Measurements from ENCODE around the gene NPM1.
"Not testable (repeated sequence)": the region's sequence is repeated elsewhere in the genome, so short reads cannot be mapped to it uniquely, and the experiment has no call there.

NPM1 gene, protein sequence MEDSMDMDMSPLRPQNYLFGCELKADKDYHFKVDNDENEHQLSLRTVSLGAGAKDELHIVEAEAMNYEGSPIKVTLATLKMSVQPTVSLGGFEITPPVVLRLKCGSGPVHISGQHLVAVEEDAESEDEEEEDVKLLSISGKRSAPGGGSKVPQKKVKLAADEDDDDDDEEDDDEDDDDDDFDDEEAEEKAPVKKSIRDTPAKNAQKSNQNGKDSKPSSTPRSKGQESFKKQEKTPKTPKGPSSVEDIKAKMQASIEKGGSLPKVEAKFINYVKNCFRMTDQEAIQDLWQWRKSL

DNA sequence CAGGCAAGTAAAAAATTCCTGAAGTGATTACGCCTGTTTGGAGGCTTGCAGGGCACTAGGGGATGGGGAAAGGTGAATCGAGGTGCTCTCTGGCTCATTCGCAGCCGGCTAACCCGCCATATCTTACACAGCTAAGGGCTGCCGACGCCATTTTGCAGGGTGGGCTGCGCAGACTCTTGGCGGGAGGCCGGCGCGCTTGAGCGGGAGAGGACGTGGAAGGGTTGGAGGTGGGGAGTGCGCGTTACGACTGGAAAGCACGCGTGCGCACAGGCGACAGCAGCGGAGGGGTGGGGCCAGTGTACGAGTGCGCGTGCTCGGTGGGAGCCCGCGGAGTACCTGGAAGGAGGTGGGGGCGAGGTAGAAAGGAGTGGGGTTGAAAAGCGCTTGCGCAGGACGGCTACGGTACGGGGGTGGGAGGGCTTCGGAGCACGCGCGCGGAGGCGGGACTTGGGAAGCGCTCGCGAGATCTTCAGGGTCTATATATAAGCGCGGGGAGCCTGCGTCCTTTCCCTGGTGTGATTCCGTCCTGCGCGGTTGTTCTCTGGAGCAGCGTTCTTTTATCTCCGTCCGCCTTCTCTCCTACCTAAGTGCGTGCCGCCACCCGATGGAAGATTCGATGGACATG is at the start of gene NPM1:
NPM1 (plus strand) TSS at position 505 of the 625 bp plus-strand sequence; CDS start at position 605, 100 bp downstream.
- DNase-seq, result peak; percentile 99

DNA sequence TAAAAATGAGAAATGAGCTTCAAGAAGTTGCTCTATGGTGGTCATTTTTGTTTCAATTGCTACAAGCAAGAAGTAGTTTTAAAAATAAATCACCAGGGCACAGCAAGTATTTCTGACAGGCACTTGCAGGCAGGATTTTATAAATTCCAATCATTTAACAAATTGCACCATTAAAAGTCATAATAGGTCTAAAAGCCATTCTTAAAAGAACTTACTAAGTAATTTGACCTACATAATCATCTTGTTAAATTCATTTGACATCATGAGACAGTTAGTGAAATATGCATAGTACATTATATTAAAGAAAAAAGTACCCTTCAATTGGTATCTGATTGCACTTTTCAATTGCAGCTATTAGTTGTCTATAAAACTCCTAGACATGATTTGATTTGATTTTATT is 47.6 kb upstream of the NPM1 start:
- DNase-seq, result no peak

DNA sequence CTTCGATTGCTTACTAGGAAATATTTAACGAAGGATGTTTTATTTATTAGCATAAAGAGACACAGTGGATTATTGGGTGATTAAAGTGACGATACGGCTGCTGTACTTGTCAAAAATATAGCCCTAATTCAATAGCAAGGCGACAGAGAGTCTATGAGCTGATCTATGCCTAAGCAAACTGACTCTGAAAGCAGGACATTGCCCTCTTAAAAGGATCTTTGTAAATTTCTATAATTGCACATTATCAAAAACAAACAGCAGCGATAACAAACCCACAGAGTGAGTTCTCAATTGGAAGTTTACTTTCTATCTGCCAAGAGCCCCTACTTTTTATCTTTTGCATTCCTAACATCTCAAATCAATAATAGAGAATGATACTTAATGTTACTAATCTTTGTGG is 47.2 kb upstream of the NPM1 start:
- DNase-seq, result no peak

DNA sequence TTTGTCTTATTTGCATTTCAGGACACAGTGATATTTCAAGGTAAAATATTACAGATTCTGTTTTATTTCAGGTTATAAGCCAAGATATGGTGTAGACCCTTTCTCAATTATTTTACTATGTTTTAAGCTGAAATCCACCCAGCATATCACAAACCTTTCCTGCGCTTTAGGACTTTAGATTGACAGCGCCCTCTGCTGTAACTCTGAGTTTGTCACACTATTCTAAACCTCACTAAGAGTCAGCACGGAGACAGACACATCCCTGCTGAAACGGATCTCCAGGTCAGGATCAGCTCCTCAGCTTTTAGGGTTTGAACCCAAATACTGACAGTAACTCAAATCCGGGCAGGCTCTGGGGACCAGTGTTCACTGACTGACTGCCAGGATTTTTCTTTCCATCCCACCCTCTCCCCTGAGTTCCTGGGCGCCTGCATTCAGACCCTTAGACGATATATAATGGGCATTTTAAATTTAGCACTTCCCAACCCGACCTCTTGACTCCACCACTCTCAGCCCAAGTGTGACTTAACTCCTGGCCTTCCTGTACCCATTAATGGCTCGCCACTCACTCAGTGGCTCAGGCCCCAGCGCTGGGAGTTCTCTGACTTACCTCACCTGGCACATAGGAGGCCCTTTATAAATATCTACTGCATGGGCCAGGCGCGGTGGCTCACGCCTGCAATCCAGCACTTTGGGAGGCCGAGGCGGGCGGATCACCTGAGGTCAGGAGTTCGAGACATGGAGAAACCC is 45.1 kb upstream of the NPM1 start:
- peak; percentile 57 for DNase-seq

DNA sequence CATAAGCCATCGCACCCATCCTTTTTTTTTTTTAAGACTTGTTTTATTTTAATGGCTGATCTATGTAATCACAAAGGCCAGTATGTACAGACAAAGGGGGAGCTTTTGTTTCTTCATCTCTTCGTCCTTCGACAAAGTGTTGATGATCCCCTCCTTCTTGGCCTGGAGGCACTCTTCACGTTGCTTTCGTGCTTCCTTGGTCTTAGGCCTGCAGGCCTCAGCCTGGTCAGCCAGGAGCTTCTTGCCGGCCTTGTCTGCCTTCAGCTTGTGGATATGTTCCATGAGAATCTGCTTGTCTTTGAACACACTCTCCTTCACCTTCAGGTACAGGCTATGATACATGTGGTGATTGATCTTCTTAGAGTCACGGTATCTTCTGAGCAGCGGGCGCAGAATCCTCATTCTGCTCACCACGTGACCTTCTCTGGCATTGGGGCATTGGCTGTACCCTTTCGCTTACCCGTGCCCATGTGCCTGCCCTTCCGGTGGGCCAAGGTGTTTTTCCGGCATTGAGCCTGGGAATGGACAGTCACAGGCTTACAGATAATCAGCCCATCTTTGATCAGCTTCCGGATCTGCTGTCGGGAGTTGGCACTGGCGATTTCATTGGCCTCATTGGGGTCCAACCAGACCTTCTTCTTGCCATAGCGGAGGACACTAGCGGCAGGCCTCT is 42.6 kb upstream of the NPM1 start:
- DNase-seq, result no peak

DNA sequence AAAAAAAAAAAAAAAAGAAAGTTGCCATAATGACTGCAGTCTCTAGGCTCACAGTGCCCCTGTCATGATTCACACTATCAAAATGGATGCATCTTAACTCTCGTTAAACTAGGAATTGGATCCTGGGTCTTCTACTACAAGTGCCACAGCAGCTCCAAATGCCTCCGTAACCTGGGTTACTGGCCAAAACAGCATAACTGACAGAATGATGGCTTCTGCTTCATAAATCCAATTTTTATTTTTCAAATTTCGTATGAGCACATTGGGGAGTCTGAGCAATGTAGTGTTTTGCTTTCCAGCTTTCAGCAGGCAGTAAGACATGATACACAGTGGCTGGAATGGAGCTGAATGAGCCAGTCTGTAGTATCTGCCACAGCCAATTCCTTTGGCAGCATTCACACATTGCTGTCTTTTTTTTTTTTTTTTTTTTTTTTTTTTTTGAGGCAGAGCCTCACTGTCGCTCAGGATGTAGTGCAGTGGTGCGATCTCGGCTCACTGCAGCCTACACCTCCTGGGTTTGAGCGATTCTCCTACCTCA is 36.0 kb upstream of the NPM1 start:
- DNase-seq, result no peak

DNA sequence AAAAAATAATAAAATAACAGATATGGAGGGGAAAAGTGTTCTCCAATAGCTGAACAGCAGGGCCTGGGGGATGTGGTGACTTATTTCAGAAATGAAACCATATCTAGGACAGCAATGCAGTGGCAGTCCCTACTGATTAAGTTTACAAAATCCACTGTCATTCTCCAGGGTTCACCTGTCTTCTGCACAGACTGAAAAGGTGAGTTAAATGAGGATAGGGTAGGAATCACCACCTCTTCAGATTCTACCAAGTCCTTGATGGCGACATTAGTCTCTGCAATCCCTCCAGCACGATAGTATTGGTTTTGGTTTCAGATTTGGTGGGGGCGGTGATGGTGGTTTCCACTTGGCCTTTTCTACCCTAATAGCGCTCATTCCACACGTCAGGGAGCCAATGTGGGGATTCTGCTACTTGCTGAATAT is 32.3 kb upstream of the NPM1 start:
- DNase-seq, result no peak

DNA sequence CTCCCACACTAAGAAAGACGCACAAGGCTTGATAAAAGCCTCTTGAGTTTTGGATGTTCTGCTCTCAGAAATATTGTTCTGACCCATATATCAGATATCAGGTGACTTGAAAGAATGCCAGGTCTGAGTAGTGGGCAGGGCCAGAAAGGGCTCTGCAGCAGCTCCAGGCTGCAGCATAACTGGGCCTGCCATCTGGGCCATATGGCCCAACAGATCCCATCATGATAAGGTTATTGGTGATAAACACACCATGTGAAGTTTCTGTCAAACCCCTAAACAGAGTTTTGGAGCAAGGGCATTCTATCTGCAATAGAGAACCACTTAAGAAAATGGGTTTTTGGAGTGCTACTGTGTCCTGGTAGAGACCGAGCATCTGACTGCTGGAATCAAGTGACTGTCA is 29.8 kb upstream of the NPM1 start:
- DNase-seq, result no peak

DNA sequence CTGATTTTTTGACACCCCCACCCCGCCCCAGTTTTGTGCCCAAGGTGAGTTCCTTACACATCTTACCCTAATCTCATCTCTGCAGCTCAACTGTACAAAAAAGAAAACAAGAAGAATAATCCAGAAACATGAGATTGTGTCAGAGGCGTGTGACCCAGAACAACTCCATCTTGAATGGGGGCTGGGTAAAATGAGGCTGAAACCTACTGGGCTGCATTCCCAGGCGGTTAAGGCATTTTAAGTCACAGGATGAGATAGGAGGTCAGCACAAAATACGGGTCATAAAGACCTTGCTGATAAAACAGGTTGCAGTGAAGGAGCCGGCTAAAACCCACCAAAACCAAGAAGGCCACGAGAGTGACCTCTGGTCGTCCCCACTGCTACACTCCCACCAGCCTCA is 26.5 kb upstream of the NPM1 start:
- DNase-seq, result not testable (repeated sequence)

DNA sequence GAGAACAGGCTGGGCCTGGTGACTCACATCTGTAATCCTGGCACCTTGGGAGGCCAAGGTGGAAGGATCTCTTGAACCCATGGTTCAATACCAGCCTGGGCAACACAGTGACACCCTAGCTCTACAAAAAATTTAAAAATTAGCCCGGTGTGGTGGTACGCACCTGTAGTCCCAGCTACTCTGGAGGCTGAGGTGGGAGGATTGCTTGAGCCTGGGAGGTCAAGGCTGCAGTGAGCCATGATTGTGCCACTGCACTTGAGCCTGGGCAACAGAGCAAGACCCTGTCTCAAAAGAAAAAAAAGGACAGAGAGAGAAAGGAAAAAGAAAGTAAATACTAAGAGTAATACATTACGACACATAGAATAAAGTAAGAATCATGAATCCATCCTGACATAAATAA is 24.4 kb upstream of the NPM1 start:
- DNase-seq, result not testable (repeated sequence)

DNA sequence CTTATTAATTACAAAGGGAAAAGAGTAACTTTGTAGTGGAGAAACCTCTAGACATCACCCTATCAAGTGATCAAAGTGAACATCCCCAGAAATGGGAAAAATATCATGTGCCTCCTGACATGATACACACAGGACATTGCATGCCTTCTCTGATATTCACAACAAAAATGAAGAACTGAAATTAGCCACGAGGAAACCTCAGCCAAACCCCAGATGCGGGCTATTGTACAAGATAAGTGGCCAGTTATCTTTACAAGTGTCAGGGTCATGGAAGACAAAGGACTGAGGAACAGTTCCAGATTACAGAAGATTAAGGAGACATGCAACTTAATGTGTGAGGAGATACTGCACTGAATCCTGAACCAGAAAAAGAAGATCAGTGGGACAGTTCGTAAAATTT is 23.8 kb upstream of the NPM1 start:
- DNase-seq, result no peak

DNA sequence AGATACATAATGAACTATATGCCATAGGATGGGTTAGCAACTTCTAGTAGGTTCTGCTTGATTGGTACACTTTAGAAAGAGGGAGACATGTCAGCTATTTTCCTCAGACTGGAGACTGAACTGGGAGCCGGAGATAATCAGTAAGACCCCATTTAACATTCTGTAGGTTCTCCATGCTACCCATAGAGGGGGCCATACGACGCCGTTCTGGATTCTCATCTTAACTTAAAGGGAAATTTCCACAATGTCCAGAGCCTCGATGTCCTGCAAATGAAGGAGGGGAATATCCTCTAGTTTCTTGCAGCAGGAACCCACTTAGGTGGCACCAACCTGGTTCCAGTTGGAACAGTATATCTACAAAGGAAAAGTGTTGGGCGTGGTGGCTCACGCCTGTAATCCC is 22.3 kb upstream of the NPM1 start:
- DNase-seq, result no peak

DNA sequence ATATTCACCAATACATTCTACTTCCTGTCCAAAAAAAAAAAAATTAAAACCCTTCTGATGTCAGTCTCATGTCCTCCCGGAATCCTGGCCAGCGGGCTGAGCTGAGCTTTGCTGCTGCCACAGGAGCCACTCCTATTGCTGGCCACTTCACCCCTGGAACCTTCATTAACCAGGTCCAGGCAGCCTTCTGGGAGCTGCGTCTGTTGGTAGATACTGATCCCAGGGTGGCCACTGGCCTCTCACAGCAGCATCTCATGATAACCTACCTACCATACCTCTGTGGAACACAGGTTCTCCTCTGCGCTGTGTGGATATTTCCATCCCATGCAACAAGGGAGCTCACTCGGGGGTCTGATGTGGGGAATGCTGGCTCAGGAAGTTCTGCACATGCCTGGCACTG is 21.0 kb upstream of the NPM1 start:
- DNase-seq, result no peak

DNA sequence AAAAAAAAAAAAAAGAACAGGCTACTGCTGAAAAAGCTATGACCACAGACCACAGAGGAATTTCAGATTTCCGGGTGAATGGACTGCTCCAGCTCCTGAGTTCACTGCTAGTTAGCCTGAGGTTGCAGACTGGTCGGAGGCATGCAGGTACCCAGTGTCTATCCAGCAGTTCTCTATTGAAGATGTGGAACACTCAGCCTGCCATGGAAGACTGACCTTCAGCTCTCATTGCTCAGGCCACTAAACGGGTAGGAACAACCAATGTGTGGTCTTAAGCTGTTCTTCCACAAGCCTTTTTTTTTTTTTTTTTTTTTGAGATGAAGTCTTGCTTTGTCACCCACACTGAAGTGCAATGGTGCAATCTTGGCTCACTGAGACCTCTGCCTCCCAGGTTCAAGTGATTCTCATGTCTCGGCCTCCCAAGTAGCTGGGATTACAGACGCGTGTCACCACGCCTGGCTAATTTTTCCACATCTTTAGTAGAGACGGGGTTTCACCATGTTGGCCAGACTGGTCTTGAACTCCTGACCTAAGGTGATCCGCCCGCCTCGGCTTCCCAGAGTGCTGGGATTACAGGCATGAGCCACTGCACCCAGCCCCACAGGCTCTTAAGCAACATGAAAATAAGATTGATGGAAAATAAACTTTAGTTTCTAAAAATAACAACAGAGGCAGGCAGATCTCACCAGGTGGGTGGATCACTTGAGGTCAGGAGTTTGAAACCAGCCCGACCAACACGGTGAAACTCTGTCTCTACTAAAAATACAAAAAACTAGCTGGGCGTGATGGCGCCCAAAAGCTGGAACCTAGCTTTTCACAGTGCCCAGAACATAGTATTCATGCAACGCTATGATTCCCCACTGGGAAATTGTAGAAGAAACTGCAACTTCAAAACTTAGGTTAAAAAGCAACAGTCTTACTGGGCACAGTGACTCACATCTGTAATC is 20.0 kb upstream of the NPM1 start:
- peak; percentile 60 for DNase-seq

DNA sequence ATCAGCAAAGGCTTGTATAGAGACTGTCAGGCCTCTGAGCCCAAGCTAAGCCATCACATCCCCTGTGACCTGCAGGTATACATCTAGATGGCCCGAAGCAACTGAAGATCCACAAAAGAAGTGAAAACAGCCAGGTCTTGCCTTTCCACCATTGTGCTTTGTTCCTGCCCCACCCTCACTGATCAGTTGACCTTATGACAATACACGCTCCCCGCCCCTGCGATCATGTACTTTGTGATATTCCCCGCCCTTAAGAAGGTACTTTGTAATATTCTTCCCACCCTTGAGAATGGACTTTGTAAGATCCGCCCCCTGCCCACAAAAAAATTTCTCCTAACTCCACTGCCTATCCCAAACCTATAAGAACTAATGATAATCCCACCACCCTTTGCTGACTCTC is 18.6 kb upstream of the NPM1 start:
- no peak for DNase-seq

DNA sequence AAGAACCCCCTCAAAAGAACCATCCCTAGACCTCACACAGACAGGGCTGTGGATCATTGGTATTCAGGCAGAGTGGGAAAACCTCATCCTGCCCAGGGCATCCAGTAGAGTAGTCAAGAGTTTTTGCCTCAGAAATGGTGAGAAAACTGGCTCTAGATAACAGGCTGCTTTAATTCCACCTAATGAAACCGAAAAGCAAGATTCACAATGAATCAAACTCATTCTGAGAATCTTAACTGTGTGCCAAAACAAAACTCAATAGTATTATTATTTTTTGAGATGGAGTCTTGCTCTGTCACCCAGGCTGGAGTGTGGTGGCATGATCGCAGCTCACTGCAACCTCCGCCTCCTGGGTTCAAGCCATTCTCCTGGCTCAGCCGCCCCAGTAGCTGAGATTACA is 17.8 kb upstream of the NPM1 start:
- no peak for DNase-seq

DNA sequence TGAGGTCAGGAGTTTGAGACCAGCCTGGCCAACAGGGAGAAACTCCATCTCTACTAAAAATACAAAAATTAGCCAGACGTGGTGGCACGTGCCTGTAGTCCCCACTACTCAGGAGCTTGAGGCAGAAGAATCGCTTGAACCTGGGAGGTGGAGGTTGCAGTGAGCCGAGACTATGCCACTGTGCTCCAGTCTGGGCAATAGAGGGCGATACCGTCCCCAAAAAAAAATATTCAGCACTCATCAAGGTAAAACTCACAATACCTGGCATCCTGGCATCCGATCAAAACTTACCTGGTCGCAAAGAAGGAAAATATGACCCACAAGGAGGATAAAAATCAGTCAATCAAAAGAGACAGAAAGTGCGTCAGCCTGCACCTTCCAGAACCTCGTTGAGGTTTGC is 16.8 kb upstream of the NPM1 start:
- DNase-seq, result not testable (repeated sequence)

DNA sequence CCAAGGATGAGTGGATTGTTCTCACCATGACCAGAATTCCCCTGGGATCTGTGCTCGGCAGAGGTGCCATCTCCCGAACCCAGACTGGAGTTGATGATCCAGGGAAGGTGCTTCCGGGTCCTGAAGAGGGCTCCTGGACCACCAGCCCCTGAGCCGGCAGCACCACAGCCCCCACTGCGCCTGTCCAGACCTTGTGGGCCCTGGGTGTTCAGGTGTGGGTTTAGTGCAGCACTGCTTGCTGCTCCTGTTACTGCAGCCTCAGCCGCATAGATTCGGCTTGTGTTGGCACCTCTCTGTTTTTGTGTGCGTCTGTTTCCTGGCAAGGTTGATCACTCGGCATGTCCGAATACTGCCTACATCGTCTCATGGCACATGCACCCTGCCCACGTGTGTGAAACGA is 16.3 kb upstream of the NPM1 start:
- DNase-seq, result no peak

DNA sequence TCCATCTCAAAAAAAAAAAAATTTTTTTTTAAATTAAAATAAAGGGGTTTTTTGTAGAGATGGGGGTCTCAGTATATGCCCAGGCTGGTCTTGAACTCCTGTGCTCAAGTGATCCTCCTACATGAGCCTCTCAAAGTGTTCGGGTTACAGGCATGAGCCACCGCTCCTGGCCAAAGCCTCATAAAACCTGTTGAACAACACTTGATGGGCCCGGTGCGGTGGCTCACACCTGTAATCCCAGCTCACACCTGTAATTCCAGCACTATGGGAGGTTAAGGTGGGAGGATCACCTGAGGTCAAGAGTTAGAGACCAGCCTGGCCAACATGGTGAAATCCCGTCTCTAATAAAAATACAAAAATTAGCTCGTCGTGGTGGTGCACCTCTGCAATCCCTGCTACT is 7.7 kb upstream of the NPM1 start:
- no peak for DNase-seq

DNA sequence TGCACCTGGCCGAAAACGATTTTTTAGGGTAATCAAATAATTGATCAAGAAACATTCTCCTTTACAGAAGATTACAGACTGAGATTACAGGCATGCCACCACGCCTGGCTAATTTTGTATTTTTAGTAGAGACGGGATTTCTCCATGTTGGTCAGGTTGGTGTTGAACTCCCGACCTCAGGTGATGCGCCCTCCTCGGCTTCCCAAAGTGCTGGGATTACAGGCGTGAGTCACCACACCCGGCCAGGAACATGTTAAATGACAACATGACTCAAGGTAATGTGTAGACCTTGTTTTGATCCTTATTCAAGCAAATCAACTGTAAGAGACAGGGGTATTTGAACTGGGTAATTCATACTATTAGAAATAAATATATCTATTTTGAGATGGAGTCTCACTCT is 3.2 kb upstream of the NPM1 start:
- DNase-seq, result not testable (repeated sequence)

DNA sequence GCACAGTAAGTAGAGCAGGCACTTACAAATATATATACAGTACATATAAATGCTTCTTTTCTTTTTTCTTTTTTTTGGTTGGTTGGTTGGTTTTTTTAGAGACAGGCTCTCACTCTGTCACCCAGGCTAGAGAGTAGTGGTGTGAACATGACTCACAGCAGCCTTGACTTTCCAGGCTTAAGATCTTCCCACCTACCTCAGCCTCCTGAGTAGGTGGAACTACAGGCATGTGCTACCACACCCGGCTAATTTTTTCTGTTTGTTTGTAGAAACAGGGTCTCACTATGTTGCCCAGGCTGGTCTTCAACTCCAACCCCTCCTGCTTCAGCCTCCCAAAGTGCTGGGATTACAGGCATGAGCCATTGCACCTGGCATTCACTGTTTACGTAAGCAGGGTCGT is 2.6 kb upstream of the NPM1 start:
- DNase-seq, result peak; percentile 16

DNA sequence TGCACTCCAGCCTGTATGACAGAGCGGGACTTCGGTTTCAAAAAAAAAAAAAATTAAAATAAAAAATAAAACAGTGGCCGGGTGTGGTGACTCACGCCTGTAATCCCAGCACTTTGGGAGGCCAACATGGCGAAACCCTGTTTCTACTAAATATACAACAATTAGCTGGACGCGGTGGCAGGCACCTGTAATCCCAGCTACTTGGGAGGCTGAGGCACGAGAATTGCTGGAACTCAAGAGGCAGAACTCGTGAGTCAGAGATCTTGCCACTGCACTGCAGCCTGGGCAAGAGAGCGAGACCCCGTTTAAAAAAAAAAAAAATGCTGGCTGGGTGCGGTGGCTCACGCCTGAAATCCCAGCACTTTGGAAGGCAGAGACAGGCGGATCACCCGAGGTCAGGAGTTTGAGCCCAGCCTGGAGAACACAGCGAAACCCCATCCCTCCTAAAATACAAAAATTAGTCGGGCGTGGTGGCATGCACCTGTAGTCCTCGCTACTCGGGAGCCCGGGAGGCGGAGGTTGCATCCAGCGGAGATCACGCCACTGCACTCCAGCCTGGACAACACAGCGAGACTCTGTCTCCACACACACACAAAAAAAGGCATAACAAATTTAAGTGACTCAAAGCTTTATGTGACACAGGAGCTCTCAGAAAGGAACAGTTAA is 1.5 kb upstream of the NPM1 start:
- DNase-seq, result no peak

Data from fibroblast of skin of right biceps (primary cell).